ENCODE data around the gene PDGFD.
A peak's percentile ranks its signal among the peaks of the same experiment; 100 is the strongest.

Gene PDGFD

DNA sequence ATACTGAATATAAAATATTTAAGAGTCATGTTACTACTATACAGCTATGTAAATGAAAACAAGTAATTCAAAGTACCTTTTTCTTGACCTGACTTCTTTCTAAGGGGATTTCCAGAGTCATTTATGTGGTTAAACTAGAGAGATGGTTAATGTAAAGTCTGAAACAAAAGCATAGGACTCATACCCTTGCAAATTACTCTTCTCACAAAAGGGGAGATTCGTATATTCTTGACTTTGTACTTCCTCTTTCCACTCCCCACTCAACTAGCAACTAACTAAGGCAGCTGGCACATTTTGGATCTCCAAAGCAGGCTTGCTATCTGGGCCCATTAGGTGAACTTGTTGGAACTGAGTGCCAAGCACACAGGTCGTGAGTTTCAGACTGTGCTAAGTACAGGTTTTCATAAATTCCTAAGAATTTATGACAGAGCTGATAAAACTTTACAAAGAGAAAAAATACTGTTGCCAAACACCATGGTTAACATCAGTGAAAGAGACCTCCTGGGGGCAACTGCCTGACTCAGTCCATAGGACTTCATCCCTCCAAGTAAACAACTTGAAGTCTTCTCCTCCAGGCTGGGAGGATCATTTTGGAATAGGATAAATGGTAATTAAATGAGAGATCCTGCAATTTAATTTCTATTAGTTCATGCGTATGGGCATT lies 204.5 kb downstream of the PDGFD start:
- Mint-ChIP-seq H3K4me3 (no peak overlapping the region), H3K4me1 (peaks cover 11% of the 10 kb centered on the region), H3K36me3 (ENCODE audit: low read depth) (no peaks in the 10 kb centered on the region), H3K9me3 (peaks cover 11% of the 10 kb centered on the region), H3K27me3 (ENCODE audit: low read depth, poor library complexity) (no peaks in the 10 kb centered on the region), H3K27ac (no peak overlapping the region)
- DNase-seq = no peak
- TF ChIP-seq, protein P1, sequence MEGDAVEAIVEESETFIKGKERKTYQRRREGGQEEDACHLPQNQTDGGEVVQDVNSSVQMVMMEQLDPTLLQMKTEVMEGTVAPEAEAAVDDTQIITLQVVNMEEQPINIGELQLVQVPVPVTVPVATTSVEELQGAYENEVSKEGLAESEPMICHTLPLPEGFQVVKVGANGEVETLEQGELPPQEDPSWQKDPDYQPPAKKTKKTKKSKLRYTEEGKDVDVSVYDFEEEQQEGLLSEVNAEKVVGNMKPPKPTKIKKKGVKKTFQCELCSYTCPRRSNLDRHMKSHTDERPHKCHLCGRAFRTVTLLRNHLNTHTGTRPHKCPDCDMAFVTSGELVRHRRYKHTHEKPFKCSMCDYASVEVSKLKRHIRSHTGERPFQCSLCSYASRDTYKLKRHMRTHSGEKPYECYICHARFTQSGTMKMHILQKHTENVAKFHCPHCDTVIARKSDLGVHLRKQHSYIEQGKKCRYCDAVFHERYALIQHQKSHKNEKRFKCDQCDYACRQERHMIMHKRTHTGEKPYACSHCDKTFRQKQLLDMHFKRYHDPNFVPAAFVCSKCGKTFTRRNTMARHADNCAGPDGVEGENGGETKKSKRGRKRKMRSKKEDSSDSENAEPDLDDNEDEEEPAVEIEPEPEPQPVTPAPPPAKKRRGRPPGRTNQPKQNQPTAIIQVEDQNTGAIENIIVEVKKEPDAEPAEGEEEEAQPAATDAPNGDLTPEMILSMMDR (IDR thresholded peaks at IDR 0.05) = no peak

DNA sequence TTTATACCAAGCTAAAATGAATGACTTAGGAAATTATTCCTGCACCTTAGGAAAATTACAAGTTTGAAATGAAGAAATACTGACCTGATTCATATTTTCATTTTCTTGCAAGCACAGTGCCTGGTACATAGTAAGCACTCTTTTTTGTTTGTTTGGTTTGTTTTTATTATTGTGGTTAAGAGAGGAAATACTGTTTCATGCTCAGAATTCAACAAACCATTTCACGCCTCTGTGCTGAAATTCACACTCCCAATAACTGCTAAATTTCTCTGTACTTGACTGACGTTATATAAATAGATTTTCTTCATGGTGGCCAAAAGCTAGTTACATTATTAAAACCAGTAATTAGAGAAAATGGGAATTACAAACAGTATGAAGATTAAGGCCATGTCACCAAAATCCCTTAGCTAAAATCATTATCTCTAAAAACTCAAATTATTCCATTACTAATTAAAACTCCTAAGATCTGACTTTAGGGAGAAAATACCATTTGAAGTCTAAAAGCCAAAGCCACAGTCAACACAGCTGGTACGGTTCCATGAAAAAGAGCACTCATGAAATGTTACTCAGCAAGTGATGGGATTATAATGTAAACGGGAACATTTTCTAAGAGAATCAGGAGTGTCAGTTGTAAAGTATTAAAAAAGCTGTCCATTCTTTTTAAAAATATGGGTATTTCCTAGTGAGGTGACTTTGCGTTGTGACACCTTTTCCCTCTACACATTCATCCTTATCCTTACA lies 205.3 kb downstream of the PDGFD start:
- TF ChIP-seq, protein P1 (IDR thresholded peaks at IDR 0.05) = no peak
- no peak for DNase-seq
- Mint-ChIP-seq H3K4me3 (no peak overlapping the region), H3K27me3 (ENCODE audit: low read depth, poor library complexity) (no peaks in the 10 kb centered on the region), H3K27ac (no peak overlapping the region), H3K4me1 (peaks cover 11% of the 10 kb centered on the region), H3K36me3 (ENCODE audit: low read depth) (no peaks in the 10 kb centered on the region), H3K9me3 (peaks cover 11% of the 10 kb centered on the region)

DNA sequence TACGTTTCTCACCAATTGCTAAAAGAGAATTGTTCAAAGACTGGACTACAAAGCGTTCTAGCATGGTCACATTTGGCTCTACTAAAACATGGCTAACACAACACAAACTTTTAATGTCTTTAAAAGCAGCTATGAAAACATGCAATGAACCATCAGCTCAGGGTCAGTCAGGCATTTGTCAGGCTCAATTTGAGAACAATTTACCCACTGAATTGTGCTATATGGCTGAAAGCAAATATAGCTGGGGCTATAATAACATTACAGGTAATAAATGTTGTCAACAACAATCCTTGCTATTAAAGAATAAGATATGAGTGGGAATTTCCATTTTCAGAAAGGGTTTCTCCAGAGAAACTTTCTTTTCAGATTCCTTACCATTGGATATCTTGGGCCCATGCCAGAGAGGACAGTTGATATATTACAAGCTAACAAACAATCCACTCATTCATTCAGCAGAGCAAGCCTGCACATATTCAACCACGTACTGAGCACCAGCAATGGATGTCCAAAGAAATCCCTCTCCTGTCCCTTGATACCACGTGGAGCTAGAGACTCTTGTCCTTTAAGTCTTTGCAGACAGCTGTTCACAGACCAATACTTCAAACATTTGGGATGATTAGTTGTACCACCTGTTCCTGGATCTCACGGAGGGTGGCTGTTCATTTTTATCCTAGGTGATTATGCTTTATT lies 210.0 kb downstream of the PDGFD start:
- no peak overlapping the region for H3K27ac Mint-ChIP-seq
- H3K36me3 Mint-ChIP-seq (ENCODE audit: low read depth) = no peaks in the 10 kb centered on the region
- TF ChIP-seq, protein P1 (IDR thresholded peaks at IDR 0.05) = no peak
- DNase-seq = no peak
- no peaks in the 10 kb centered on the region for H3K27me3 Mint-ChIP-seq (ENCODE audit: low read depth, poor library complexity)
- H3K4me1 Mint-ChIP-seq = peaks cover 6% of the 10 kb centered on the region
- no peak overlapping the region for H3K4me3 Mint-ChIP-seq
- peaks cover 11% of the 10 kb centered on the region for H3K9me3 Mint-ChIP-seq

DNA sequence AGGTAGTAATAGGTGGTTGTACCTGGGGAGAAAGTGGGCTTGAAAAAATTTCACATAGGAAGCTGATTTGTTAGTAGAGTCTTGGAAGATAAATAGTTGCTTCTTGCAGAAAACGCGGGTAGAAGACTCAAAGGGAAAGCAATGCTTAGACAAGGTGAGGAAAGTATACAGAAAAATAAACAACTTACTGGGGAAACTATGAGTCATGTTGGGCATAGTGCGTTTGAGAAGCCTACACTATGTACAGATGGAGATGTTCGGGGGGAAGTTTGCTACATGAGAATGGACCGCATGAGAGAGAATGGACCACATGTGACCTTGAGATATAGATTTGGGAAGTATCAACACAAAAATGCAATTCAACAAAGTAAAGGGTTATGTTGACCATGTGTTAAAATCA lies 214.2 kb downstream of the PDGFD start:
- peaks cover 41% of the 10 kb centered on the region for H3K4me1 Mint-ChIP-seq

DNA sequence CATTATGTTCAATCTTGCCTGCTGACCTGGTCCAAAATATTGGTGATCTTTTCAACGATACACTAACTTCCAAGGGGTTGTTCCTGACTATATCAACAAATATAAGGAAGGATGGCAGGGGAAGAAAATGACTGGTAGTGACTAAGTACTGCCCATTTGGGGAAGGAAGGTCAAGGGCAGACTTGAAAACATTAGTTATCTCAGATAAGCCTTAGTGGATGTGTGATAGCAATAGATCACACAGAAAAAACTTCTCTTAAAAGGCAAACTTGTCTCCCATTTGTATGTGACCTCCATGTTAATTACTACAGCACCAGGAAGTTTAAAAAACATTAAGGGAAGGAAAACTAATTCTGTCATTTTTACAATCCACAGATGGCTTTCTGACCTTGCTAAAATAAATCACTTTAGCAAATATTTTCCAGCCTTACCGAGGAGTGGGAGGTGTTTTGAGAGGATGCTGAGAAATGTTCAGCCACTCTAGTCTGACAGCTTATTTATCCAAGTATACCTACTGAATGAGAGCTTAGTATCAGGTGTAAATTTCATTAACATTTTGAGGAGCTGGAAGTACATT lies 215.7 kb downstream of the PDGFD start:
- TF ChIP-seq, protein P1 (IDR thresholded peaks at IDR 0.05) = no peak
- peak overlapping the region; percentile 7 for H3K4me3 Mint-ChIP-seq

More for the DNA sequence above, 214.2 kb downstream of the PDGFD start:
- H3K4me3 Mint-ChIP-seq = no peak overlapping the region
- TF ChIP-seq, protein P1 (IDR thresholded peaks at IDR 0.05) = no peak
- no peaks in the 10 kb centered on the region for H3K9me3 Mint-ChIP-seq
- H3K36me3 Mint-ChIP-seq (ENCODE audit: low read depth) = no peaks in the 10 kb centered on the region
- H3K27ac Mint-ChIP-seq = no peak overlapping the region
- H3K27me3 Mint-ChIP-seq (ENCODE audit: low read depth, poor library complexity) = peaks cover 9% of the 10 kb centered on the region
- DNase-seq = no peak

More for the DNA sequence above, 215.7 kb downstream of the PDGFD start:
- peak overlapping the region; percentile 64 for H3K27ac Mint-ChIP-seq
- H3K27me3 Mint-ChIP-seq (ENCODE audit: low read depth, poor library complexity) = peaks cover 9% of the 10 kb centered on the region
- H3K36me3 Mint-ChIP-seq (ENCODE audit: low read depth) = peaks cover 4% of the 10 kb centered on the region
- DNase-seq = no peak
- H3K9me3 Mint-ChIP-seq = no peaks in the 10 kb centered on the region
- H3K4me1 Mint-ChIP-seq = peaks cover 46% of the 10 kb centered on the region
